RPMI7951 (cell line): ENCODE results near the gene MEIS1. TPM values are rescaled to one million over a fixed set of nuclear protein-coding genes. Genes with fewer than 3 reads are reported as not detected.
"Not testable (repeated sequence)": the region's sequence is repeated elsewhere in the genome, so short reads cannot be mapped to it uniquely, and the experiment has no call there.

Source experiments
- DNase-seq: peaks from one replicate; pipeline ENCODE4 v3.0.0-alpha.2; 2012; ENCODE audit warnings: low read depth
- total RNA-seq: library from RNA; depleted of rRNA; stranded (reverse); fragments of >200 nt; shearing (Covaris generic); gene quantifications from 2 replicates; pipeline ENCODE4 v1.2.3, GENCODE V29; 2014; rRNA removed

Gene MEIS1
- total RNA-seq = 5.2 and 6.2 TPM in 2 replicates

DNA sequence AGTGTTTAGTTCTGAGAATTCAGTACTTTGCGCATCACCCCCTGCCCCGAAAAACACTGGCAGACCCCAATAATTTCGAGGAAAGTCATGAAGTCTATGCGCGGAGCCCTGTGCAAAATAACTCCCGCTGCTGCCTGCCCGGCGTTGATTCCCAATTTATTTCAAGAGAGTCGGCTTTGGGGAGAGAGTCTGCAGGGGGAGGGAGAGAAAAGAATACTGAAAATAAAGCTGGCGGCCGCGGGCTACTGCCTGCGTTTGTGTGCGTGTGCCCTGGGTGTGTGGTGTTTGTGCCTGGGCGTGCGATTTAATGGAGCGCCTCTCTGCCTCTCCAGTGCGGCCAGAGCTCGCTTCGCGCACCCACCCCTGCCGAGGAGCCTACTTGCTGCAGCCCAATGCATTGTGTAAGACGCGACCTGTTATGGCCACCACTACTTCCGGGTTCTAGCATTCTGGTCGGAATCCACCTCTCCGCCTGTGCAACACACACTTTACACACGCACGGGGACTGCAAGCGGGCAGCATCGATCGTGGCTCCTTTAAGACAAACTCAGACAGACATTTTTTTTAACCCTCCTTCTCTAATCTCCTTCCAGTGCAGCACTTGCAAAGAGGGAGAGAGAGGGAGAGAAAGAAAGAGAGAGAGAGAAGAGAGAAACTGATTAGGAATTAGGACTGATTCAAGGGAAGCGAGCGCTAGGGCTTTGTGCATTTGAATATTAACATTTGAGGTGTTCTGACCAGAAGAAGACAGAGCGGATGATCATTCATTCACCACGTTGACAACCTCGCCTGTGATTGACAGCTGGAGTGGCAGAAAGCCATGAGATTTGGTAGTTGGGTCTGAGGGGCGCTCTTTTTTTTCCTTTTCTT, at the start of gene MEIS1:
Gene MEIS1, plus strand, starts transcription at position 447 of the 870 bp plus-strand sequence. CDS start 732 bp downstream, outside the sequence.
- peak; percentile 95 for DNase-seq

DNA sequence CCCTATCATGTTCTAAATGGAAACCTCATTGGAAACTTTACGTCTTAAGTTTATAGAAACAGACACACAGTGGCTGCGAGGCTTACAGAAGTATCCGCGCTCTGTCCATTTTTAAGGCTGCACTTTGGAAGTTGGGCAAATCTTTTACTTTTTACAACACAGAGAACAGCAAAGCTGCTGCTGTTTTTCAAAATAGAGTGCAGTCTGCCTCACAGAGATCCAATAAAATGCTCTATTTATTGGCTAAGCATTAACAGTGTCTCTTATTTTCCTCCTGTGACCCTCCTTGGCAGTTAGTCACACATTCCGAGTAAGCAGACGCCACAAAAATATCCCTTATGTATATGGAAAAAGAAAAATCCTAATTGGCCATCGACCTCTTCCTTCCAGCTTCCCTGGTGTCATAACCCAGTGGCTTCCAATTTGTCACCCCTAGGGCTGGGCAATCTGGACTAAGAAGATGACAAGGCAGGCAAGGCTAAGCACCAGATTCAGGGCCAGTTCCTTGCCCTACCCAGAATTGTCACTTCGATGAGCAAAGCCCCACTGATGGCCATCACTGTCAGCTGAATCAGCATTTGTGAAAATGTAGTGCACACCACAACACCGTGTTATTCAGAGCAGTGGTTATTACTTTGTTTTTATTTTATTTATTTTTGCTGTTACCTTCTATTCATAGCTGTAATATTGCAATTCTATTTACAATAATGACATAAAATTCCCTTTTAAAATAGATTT, 47.7 kb upstream of the MEIS1 start:
- no peak for DNase-seq

DNA sequence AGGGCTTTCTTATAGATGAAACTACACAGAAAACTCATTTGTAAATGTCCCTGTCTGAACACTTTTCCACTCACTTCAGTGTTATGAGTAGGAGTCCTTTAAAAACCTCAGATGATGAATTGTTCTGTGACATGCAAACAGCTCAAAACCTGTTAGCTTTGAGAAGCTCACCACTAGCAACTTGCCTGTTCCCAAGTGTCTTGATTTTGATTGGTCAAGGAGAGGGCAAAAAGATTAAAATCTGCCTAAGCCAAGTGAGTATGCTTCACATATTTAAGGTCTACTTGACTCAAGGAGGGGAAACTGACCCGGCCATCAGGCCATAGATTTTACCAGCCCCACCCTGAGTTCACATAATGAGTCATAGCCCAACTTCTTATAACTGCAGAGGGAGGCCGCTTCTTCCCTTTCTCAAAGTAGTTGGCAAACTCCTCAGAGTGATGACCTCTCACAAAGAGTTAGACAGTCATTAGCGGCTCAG, 45.2 kb upstream of the MEIS1 start:
- DNase-seq = peak; percentile 49

DNA sequence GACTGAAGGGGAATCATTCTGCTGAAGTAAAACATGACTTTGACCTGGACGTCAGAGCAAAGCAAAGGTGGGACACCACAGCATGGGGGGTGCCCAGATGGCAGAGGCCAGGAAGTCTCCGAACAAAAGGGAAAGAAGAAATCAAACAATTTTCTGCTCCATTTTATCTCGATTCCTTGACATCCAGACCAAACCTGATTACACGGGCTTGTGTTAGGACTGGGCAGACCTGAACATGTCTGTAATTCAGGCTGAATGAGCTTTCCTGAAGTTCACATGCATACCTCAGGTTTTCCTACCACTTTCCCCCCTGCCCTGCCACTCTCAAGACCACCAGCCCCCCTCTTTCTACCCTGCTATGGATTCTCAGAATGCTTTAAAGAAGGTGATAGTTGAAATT, 44.8 kb upstream of the MEIS1 start:
- DNase-seq = no peak

DNA sequence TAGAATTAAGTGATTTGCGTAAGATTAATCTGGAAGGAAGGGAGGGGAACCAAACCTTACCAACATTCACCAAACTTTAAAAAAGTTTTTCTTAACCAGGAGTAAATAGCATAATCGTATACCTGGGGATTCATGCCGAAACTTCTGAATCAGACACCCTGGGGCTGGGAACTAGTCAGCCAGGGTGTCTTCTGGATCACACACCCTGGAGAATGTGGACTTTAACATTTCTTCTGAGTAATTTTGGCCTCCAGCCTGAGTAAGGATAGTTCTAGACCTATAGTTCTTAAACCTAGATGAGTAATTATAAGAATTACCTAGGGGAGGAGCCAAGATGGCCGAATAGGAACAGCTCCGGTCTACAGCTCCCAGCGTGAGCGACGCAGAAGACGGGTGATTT, 44.1 kb upstream of the MEIS1 start:
- DNase-seq = no peak

DNA sequence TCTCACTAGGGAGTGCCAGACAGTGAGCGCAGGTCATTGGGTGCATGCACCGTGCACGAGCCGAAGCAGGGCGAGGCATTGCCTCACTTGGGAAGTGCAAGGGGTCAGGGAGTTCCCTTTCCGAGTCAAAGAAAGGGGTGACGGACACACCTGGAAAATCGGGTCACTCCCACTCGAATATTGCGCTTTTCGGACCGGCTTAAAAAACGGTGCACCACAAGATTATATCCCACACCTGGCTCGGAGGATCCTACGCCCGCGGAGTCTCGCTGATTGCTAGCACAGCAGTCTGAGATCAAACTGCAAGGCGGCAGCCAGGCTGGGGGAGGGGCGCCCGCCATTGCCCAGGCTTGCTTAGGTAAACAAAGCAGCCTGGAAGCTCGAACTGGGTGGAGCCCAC, 43.7 kb upstream of the MEIS1 start:
- DNase-seq = not testable (repeated sequence)

DNA sequence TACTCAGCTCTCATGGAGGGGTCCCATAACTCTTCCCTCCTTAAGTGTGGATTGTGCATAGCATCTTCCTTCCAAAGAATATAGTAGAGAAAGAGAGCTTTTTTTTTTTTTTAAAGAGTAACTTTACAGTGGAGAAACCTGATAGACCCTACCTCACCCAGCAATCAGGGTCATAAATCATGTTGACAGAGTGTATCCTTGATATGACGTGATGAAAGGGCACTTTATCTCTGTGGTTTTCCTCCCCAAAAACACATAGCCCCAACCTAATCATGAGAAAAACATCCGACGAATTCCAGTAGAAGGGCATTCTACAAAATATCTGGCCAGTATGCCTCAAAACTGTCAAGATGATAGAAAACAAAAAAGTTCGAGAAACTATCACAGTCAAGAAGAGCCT, 29.5 kb upstream of the MEIS1 start:
- no peak for DNase-seq

DNA sequence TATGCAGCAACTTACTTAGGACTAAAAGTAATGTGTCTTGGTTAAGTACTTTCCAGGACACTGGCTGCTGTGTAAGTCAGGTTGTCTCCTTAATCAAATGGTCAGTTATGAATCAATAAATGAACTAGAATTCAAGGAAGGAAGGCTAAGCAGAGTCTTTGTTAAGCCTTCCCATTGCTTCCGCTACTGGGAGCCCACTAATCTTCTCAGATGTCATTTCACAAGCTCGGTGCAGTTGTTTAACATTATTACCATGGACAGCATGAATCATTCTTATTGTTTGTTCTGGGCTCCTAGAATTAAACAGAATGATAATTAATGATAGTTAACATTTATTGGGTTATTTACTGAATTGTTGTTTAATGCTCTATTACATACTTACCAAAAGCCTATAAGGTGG, 26.0 kb upstream of the MEIS1 start:
- DNase-seq = no peak

DNA sequence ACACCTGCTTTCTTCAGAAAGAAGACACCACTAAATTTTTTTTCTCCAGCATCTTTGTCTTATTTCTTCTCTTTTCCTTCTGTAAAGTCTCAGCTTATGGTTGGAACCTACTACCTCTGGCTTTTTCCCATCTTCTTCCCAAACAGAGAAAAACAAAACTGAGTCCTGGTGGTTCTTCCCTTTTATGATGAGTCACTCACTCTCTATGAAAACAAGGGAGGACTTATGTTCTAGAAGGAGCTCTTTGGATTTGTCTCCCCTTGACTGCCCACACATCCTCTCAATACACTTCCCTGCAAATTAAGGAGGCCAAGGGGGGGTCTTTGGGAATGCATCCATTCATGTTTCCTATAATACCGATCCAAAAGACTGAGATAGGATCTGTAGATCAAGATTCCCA, 22.1 kb upstream of the MEIS1 start:
- no peak for DNase-seq

DNA sequence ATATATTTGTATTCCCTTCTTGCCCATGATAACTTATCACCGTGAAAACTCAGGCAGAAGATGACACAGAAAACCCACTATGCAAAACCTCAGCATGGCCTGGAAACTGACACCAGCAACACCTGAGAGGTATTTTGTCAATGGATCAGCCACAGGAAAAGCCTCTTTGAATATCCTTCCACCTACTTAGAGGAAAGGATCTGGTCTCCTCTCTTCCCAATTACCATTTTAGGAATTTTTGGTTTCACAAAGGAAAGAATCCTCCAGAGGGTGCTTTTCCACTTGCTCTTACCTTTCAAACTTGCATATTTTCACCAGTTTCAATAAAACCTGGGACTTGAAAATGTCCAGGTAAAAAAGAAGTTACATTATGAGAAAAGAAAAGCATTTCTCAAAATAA, 20.0 kb upstream of the MEIS1 start:
- DNase-seq = no peak

DNA sequence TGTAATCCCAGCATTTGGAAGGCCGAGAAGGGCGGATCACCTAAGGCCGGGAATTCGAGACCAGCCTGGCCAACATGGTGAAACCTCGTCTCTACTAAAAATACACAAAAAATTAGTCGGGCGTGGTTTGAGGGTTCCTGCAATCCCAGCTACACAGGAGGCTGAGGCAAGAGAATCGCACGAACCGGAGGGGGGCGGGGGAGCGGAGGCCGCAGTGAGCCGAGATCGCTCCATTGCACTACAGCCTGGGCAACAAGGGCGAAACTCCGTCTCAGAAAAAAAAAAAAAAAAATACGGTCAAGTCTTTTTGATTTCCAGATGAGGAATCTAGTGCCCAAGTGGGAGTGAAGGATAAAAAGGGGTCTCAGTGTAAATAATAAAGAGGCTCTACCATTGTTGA, 16.5 kb upstream of the MEIS1 start:
- DNase-seq = no peak

DNA sequence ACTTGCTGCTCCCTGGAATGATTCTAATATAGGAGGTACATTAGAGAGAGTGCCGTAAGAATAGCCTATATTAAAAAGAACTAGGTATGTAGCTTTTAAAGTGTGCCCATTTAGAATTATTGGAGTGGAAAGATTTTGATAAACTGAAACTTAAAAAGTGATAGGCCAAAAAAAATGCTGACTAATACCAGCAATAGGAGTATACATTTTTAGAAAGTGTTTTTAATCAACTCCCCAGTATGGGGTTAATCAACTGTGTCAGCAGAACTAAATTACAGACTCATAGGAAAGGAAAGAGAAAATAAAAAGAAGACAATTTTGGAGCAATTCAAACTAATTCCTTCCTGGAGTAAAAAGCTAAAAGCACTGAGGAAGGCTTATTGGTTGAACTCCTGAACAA, 13.3 kb upstream of the MEIS1 start:
- DNase-seq = no peak

DNA sequence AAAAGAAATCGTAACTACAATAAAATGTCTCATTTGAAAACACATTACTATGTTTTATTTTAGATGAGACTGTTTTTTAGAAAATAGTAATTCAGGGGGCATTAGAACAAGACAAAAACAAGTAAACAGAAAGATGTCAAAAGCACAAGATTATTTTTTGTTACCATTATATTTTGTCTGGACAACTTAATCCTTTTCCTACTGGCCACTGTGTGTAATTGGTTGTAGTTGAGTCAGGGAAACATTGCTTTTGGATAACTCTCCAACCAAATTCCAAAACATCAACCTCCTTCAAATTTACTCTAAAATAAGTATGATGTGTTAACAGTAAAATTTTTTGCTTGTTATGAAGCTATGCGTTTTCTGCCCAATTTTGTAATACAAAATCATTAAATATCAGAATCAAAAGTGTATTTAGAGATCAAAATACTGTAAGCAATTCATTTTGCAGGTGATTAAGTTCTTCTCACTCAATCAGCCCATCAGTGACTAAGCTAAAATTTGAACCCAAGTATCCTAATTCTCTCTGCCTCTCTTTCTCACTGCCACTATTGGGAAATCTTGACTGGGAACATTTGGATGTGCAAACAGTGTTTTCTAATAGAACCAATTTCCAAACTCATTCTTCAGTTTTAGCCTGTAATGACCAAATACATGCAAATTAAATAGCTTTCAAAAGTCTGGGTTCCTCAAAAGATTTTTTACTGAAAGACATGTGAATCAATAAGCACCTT, 11.4 kb upstream of the MEIS1 start:
- DNase-seq = no peak

DNA sequence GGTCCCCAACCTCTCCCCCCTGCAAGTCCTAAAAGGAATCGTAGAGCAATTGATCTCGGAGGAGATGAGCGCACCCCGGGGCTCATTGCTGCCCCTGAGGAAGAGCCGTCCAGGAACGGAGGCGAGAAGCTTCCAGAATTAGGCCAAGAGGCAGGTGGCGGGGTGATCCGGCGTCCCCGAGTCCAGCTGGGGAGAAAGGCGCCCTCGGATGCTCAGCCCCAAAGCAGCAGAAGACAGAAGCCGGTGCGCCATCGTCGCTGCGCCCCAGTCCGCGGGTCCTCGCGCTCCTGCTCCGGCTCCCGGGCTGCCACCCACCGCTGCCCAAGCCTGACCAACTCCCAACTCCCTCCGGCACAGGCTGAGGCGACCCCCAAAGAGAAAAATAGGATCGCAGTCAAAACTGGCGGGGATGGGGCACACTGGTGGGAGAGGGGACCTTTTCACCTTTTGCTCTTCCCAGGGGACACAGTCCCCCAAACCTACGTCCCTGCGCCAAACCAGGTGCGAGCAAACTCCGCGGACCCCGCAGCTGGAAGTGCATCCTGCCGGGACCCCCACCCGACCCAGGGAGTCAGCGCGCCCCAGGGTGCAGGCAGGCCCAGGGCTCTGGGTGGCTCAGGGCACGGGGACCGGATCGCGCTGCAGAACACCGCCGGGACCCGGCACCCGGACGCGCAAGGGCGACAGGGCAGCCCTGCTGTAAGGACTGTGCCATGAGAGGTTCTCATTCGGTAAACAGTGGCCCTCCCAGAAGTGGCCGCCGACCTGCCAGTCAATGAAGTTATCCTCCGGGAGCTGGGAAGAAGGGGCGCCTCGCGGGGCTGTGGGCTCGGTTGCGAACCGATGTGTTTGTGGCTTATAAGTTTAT, 8.4 kb upstream of the MEIS1 start:
- no peak for DNase-seq

DNA sequence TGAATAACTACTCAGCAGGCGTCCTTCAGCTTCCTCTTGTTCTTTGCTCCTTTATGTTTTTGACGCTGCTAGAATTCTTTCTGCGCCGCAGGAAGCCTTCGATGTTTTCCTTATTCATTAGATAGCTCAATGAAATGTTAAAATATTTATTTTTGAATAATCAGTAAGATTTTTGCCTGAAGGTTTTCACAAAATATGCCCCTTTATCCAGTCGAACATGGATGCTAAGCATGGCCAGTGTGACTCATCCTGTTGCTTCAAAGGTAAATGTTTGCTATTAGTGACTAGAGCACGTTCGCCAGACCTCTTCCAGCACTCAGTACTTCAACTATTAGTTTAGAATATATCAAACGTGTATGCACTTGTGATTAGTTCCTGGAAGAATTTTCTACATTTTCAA, 7.6 kb upstream of the MEIS1 start:
- no peak for DNase-seq

DNA sequence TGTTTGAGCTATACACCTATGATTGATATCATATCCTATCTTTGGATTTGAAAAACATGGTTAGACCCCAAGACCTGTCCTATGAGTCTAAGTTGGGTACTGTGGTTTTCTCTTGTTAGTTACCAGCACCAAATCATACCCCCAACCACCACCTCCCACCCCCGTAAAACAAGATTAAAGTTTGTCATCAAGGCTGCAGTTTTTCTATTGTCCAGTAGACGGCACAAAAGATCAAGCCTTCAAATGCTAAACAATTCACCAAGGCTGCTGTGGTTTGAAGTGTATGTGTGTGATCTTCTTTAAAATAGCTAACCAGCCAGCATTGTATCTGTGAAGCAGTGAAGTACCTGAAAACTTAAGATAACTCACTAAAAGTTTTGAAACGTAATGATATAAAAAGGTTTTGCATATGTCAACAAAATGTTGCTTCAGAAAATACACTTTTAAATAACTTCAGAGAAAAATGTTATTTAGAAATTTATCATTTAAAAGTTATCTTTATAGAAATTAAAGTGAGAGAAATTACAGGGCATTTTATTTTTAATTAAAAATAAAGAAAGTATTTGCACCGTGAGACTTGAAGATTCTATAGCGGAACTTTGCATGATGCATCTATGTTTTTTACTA, 5.8 kb upstream of the MEIS1 start:
- DNase-seq = peak; percentile 62

DNA sequence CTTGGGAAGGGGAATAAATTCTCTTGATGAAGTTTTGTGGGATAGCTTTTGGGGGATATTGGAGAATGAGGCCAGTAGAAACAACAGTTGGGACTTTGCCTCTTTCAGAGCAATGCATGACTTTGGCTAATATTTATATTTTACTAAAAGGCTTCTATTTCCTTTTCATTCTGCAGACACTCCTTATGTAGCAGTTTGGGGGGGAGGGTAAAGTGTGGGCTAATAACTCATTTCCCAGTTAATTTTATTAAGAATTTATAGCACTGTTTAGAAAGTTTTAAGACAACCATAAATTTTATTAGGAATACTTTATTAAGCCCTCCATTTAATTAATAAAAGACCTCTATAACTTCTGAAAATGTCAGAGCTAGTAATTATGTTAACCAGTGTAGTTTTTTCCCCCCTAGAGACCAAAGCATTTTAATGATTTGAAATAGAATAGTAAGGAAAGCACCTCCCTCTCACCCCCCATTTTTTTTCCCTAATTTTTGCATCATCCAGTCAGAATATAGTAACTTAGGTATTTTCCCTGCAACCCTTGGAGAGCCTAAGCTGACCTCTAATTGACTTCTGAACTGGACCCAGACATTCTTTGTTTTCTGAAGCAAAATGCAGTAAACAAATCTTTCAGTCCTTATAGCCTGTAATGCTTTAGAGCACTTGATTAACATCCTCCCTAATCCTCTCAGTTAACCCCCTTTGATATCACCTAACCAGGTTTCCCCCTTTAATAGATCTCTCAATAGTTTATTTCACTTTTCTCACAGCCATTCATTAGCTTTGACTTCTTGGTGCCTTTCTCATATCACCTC, 5.0 kb upstream of the MEIS1 start:
- no peak for DNase-seq

DNA sequence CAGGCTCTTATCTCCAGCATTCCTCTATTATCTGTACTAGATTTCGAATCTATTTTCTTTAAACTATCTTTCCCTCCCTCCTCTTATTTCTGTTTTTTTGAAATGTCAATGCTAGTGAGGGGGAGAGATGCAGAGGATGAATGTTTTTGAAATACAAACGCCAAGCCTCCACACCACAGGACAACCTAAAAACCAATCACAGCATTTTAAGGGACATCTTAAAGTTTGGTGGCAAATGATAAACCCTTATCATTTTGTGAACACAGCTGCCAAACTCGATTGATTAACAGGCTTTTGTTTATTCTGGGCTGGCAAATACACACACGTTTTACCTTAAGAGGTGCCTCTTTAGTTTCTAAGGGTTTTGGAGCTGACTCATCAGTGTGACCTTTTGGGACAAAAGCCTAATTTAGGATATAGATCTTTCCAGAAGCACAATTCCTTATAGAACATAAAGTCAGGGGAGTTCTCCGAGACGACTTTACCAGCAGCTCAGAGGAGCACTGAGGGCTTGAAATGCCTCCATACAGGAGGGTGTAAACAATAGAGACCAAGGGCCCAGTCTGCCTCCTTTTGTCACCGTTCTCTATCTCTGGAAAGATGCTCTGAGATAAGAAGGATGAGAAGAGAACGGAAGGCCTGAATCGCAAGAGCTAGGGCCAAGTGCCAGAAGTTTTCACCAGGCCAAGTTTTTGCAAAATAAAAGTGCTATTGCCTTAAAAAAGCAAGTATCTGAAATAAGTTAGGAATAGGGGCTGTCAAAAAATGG, 4.2 kb upstream of the MEIS1 start:
- DNase-seq = no peak

DNA sequence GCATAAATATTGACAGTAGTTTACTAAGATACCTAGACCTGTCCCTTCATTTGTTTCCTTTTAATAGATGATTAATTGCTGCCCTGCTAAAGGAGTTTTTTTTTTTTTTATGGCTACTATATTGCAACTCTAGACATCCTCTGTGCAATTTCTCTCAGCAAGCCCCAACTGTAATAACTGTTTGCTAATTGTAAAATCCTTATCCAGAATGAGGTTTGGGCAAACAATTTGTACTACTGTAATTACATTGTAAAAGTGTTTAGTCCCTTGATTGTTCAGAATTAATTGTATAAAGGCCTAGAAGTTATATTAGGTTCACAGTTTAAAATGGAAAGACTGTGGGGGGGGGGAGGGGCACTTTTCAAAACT, 3.7 kb upstream of the MEIS1 start:
- no peak for DNase-seq
